NCI-H82 (cell line): ENCODE results near the gene AXDND1.

Experiments
- DNase-seq: peaks from one replicate; lab custom pipeline; 2025; lab: John Stamatoyannopoulos, UW

Gene AXDND1

GRCh38 chr1:179575497-179576314 lies 209.9 kb downstream of the AXDND1 start, which contains the start of gene NPHS2:
TSS of gene NPHS2 (minus strand) at chr1:179575948. CDS start at chr1:179575864, 84 bp downstream.
- DNase-seq = peak; percentile 37

- no peak for DNase-seq
Observed at GRCh38 chr1:179576509-179576908, 210.7 kb downstream of the AXDND1 start.

GRCh38 chr1:179583771-179584320 lies 218.1 kb downstream of the AXDND1 start:
- DNase-seq = no peak

- DNase-seq = peak; percentile 49
Observed at GRCh38 chr1:179586107-179586823, 220.5 kb downstream of the AXDND1 start.

- DNase-seq = no peak
Observed at GRCh38 chr1:179587336-179587735, 221.6 kb downstream of the AXDND1 start.

- no peak for DNase-seq
Observed at GRCh38 chr1:179588425-179589024, 222.8 kb downstream of the AXDND1 start.

- peak; percentile 36 for DNase-seq
Observed at GRCh38 chr1:179589509-179589908, 223.7 kb downstream of the AXDND1 start.

GRCh38 chr1:179590671-179591070 lies 224.9 kb downstream of the AXDND1 start:
- DNase-seq = no peak

GRCh38 chr1:179591253-179591591 lies 225.5 kb downstream of the AXDND1 start:
- no peak for DNase-seq

- no peak for DNase-seq
Observed at GRCh38 chr1:179591592-179592580, 226.1 kb downstream of the AXDND1 start, which contains the start of gene TDRD5. TSS of gene TDRD5 (plus strand) at chr1:179591832. CDS start at chr1:179592616, 784 bp downstream.

GRCh38 chr1:179598631-179599030 lies 232.9 kb downstream of the AXDND1 start:
- no peak for DNase-seq

GRCh38 chr1:179599623-179600249 lies 234.0 kb downstream of the AXDND1 start:
- DNase-seq = peak; percentile 78

- DNase-seq = no peak
Observed at GRCh38 chr1:179601093-179601492, 235.3 kb downstream of the AXDND1 start.
